GM18505 (cell line): Measurements from ENCODE around the gene PTPN23.

Experiments
- ATAC-seq: cut with Tn5 transposase; IDR thresholded peaks from one replicate; pipeline ENCODE4 v1.9.1; 2021; ENCODE audit not compliant: unreplicated experiment
- POLR2A ChIP-seq: IDR thresholded peaks from 4 replicates; pipeline ENCODE4 v1.6.1; 2011; ENCODE audit warnings: borderline replicate concordance; ENCODE audit not compliant: insufficient read depth, insufficient read length; ENCODE audit errors: extremely low read depth

PTPN23 gene

GRCh38 chr3:47404955-47405790 is 24.4 kb downstream of the PTPN23 start:
- no peak for TF ChIP-seq POLR2A

GRCh38 chr3:47405820-47406761 is 25.3 kb downstream of the PTPN23 start:
- TF ChIP-seq POLR2A, result no peak
- no peak for ATAC-seq

More at GRCh38 chr3:47404955-47405790, 24.4 kb downstream of the PTPN23 start:
- no peak for ATAC-seq

GRCh38 chr3:47406762-47407149 is 25.9 kb downstream of the PTPN23 start:
- no peak for ATAC-seq

GRCh38 chr3:47407237-47407636 is 26.4 kb downstream of the PTPN23 start:
- ATAC-seq, result no peak
- TF ChIP-seq POLR2A, result no peak

More at GRCh38 chr3:47406762-47407149, 25.9 kb downstream of the PTPN23 start:
- TF ChIP-seq POLR2A, result no peak

GRCh38 chr3:47407896-47408838 is 27.3 kb downstream of the PTPN23 start:
- no peak for ATAC-seq
- no peak for TF ChIP-seq POLR2A

GRCh38 chr3:47408839-47409229 is 28.0 kb downstream of the PTPN23 start:
- ATAC-seq, result no peak
- TF ChIP-seq POLR2A, result no peak

- TF ChIP-seq POLR2A, result no peak
- no peak for ATAC-seq
Observed at GRCh38 chr3:47409284-47409683, 28.5 kb downstream of the PTPN23 start.

- ATAC-seq, result no peak
Observed at GRCh38 chr3:47409688-47410416, 29.0 kb downstream of the PTPN23 start.

GRCh38 chr3:47410417-47410720 is 29.5 kb downstream of the PTPN23 start:
- no peak for TF ChIP-seq POLR2A
- no peak for ATAC-seq

More at GRCh38 chr3:47409688-47410416, 29.0 kb downstream of the PTPN23 start:
- no peak for TF ChIP-seq POLR2A

- no peak for TF ChIP-seq POLR2A
- no peak for ATAC-seq
Observed at GRCh38 chr3:47410801-47411646, 30.2 kb downstream of the PTPN23 start.

GRCh38 chr3:47411696-47412452 is 31.1 kb downstream of the PTPN23 start:
- peak; percentile 27 for TF ChIP-seq POLR2A
- ATAC-seq, result no peak
